Skeletal muscle tissue (tissue), 4 donors: Measurements from ENCODE around the gene STMP1. TPM values are rescaled to one million over a fixed set of nuclear protein-coding genes. Genes with fewer than 3 reads are reported as not detected.

Experiments
- H3K27ac ChIP-seq: one replicate; pipeline ENCODE4 v1.7.0; 2013; ENCODE audit warnings: mild to moderate bottlenecking, low read depth, low read length, inconsistent platforms
- H3K27me3 ChIP-seq, 3 donors: one replicate each; pipeline ENCODE4 v1.7.0; 2013; ENCODE audit warnings: low read length in 3 of 3; ENCODE audit not compliant: control insufficient read depth in 3 of 3, insufficient read depth in 3 of 3
- H3K36me3 ChIP-seq, 3 donors: one replicate each; pipeline ENCODE4 v1.7.0; 2013; ENCODE audit warnings: low read length in 3 of 3; ENCODE audit not compliant: control insufficient read depth in 3 of 3, insufficient read depth in 3 of 3
- H3K4me1 ChIP-seq, 3 donors: one replicate each; pipeline ENCODE4 v1.7.0; 2013; ENCODE audit warnings: low read length in 3 of 3, mild to moderate bottlenecking in 3 of 3; ENCODE audit not compliant: control insufficient read depth in 3 of 3, insufficient read depth in 3 of 3
- H3K4me3 ChIP-seq, 3 donors: one replicate each; pipeline ENCODE4 v1.7.0; 2013; ENCODE audit warnings: low read length in 3 of 3
- H3K9ac ChIP-seq, 3 donors: one replicate each; pipeline ENCODE4 v1.7.0; 2013; ENCODE audit warnings: low read length in 3 of 3, mild to moderate bottlenecking in 3 of 3, moderate library complexity in 2 of 3, low read depth in 1 of 3
- H3K9me3 ChIP-seq, 3 donors: one replicate each; pipeline ENCODE4 v1.7.0; 2013; ENCODE audit warnings: low read length in 3 of 3; ENCODE audit not compliant: control insufficient read depth in 3 of 3
- total RNA-seq: library from RNA; depleted of rRNA; stranded (reverse); fragments of >200 nt; gene quantifications from one replicate; pipeline ENCODE4 v1.2.3, GENCODE V29; 2014
- donor health status: Osteomylitis.

STMP1 gene
- total RNA-seq, 1 donor from 2014 or later = 15.7 TPM

DNA sequence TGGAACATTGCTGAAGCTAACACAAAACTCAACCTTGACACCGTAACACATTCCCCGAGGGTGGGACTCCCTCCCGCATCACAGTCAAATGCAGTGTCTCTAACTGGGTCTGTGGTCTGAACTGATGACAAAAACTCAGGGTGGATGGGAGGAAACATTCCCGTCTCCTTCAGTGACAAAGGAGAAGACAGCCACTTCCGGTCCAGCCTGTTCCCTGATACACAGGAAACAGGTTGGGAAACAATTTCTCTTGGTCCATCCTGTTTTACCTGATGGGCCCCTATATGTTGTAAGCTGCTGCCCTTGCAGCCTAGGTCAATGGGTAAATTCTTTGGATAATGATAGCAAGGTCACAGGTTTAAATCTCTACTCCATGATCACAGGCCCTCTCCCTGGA is 45.3 kb downstream of the STMP1 start:
- peaks cover 0 to 15% (median 11%) of the 10 kb centered on the region in 3 donors for H3K4me1 ChIP-seq
- no peak overlapping the region for H3K4me3 ChIP-seq
- H3K9me3 ChIP-seq = no peaks in the 10 kb centered on the region
- no peaks in the 10 kb centered on the region for H3K36me3 ChIP-seq
- no peak overlapping the region for H3K9ac ChIP-seq
- no peaks in the 10 kb centered on the region for H3K27me3 ChIP-seq
- H3K27ac ChIP-seq = no peak overlapping the region

DNA sequence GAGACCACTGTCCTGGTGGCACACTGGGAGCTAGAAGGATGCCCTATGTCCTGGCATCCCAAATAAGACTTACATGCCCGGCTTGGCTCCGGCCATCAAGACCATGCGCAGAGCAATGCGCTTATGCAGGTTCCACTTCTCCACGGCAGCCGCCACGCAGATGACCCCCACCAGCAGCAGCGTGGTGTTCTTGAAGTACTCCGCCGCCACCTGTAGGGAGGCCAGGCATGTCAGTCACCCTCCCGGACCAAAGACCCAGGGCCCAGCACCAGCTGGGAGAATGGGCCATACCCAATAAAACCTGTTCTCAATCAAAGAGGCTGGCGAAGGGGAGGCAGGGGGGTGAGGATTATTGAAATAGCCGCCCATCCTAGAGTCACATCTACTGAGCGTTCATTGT is 45.7 kb downstream of the STMP1 start:
- no peaks in the 10 kb centered on the region for H3K36me3 ChIP-seq

DNA sequence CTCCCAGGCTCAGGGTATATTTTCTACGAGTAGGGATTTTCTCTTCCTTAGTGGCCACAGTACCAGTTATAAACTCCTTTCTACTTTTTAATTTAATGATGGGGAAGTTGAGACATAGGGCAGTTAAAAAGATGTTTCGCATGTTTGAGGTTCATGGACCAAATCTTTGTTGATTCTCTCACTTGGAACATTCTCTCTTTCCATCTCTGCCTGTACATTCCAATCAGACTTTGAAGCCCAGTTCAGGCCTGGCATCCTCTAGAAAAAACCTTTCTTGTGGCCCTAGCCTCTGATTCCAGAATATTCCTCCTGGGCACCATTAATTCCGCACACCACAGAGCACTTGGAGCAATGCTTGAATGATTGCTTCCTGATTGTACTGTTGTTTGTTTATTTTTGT is 47.2 kb downstream of the STMP1 start:
- no peak overlapping the region for H3K9ac ChIP-seq

More for the DNA sequence above, 45.7 kb downstream of the STMP1 start:
- no peaks in the 10 kb centered on the region for H3K9me3 ChIP-seq
- no peak overlapping the region for H3K4me3 ChIP-seq
- peaks cover 0 to 15% (median 11%) of the 10 kb centered on the region in 3 donors for H3K4me1 ChIP-seq
- no peak overlapping the region for H3K27ac ChIP-seq
- H3K9ac ChIP-seq = no peak overlapping the region
- H3K27me3 ChIP-seq = no peaks in the 10 kb centered on the region

DNA sequence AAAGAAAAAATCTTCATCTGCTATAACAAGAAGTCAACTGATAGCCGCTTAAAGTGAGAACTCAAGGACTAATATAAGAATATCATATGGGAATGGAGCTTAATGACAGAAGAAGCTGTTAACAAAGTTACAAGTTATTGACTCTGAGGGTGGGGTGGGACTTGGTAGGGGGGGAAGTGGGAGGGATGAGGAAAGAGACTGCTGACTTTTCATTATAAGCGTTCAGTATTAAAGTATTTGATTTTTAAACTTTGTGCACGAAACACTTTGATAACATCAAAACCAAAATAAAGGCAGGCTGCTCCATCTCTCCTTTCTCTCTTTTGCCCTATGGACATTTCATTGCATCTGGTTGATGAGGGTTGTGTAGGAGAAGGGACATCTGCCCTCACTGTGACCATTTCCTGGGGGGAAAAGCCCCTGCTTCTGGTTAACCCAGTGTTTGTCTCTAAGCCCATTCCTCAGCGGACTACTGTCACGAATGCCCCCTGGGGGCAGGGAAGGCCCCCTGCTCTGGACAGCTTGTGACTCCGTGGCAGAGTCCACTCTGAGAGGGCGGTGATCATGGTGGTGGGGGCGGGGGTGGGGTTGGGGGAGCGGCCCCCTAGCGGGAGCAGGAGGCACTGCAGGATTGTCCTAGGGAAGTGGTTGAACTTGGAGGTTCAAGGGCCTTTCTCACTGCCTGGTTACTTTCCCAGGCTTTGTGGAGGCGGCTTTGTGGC is 48.3 kb downstream of the STMP1 start:
- no peak overlapping the region for H3K27ac ChIP-seq
- H3K4me1 ChIP-seq = peaks cover 0 to 15% (median 11%) of the 10 kb centered on the region in 3 donors
- H3K27me3 ChIP-seq = peaks cover 0 to 5% (median 2%) of the 10 kb centered on the region in 3 donors
- no peak overlapping the region for H3K9ac ChIP-seq
- no peaks in the 10 kb centered on the region for H3K9me3 ChIP-seq
- H3K36me3 ChIP-seq = no peaks in the 10 kb centered on the region
- no peak overlapping the region for H3K4me3 ChIP-seq

More for the DNA sequence above, 47.2 kb downstream of the STMP1 start:
- H3K27ac ChIP-seq = no peak overlapping the region
- peaks cover 0 to 2% (median 0%) of the 10 kb centered on the region in 3 donors for H3K27me3 ChIP-seq
- no peak overlapping the region for H3K4me3 ChIP-seq
- no peaks in the 10 kb centered on the region for H3K36me3 ChIP-seq
- no peaks in the 10 kb centered on the region for H3K9me3 ChIP-seq
- H3K4me1 ChIP-seq = peaks cover 0 to 15% (median 11%) of the 10 kb centered on the region in 3 donors

DNA sequence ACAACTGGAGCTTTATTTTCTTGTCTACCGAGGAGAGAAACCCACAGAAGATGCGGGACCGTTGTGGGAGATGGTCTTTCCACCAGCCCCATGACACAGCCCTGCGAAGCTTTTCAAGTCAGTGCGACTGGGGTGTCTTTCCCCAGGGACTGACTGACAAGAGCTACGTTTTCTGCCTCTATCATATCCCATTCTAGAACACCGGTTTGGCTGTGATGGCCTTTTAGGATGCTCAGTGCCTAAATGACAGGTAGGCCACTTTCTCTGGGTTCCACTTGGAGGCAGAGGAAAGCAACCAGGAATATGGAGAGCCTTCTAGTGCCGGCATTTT is 48.8 kb downstream of the STMP1 start:
- no peak overlapping the region for H3K9ac ChIP-seq
- no peak overlapping the region for H3K27ac ChIP-seq
- H3K27me3 ChIP-seq = peaks cover 0 to 5% (median 2%) of the 10 kb centered on the region in 3 donors
- no peak overlapping the region for H3K4me3 ChIP-seq
- H3K4me1 ChIP-seq = peaks cover 0 to 13% (median 9%) of the 10 kb centered on the region in 3 donors
- no peaks in the 10 kb centered on the region for H3K9me3 ChIP-seq
- no peaks in the 10 kb centered on the region for H3K36me3 ChIP-seq

DNA sequence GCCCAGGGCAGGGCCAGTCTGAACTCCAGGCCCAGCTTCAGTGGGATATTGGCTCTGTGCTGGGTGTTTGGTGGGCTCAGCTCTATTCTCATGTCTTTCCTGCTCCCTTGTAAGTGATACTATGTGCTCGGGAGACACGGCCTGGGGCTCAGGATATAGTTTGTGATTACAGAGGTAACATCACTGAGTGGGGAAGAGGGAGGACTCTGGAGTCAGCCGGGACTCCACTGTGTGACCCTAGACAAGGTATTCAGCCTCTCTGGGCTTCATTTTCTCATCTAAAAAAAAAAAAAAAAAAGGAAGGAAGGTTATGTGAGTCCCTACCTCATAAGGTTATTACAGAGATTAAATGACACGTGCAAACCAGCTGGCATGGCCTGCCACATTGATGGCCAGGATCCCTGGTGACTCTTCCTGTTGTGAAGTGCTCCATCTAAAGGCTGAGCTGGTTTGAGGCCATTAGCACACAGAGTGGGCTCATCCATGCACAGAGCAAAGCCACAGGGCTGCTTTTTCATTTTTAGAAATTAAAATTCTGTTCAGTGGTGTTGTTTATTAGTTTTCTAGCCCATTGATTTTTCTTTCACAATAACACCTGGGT is 50.0 kb downstream of the STMP1 start:
- no peaks in the 10 kb centered on the region for H3K9me3 ChIP-seq
- peaks cover 0 to 2% (median 0%) of the 10 kb centered on the region in 3 donors for H3K4me1 ChIP-seq
- H3K27me3 ChIP-seq = peaks cover 0 to 5% (median 2%) of the 10 kb centered on the region in 3 donors
- H3K9ac ChIP-seq = no peak overlapping the region
- no peak overlapping the region for H3K4me3 ChIP-seq
- no peaks in the 10 kb centered on the region for H3K36me3 ChIP-seq
- no peak overlapping the region for H3K27ac ChIP-seq

DNA sequence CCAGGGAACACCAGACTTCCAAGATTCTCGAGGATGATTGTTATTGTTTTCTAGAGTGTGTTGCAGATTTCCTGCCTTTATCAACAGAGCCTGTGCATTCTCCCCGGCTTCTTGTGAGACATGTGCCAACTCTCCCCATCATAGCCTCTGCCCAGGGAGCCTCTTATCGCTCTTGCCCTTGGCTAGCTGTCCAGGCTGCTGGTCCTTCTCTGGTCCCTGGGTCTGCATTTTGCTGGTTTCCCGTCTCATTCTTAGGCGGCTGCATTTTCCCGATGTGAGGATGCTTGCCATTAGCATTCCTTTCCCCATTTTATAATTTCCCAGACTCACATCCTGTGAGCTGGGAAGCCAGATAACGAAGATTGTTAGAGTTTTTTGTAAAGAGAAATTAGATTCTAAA is 50.5 kb downstream of the STMP1 start:
- Histone ChIP-seq H3K36me3 (no peaks in the 10 kb centered on the region), H3K4me1 (peaks cover 0 to 2% (median 0%) of the 10 kb centered on the region in 3 donors), H3K27ac (no peak overlapping the region), H3K9ac (no peak overlapping the region), H3K9me3 (no peaks in the 10 kb centered on the region), H3K27me3 (peaks cover 0 to 5% (median 2%) of the 10 kb centered on the region in 3 donors), H3K4me3 (no peak overlapping the region)

DNA sequence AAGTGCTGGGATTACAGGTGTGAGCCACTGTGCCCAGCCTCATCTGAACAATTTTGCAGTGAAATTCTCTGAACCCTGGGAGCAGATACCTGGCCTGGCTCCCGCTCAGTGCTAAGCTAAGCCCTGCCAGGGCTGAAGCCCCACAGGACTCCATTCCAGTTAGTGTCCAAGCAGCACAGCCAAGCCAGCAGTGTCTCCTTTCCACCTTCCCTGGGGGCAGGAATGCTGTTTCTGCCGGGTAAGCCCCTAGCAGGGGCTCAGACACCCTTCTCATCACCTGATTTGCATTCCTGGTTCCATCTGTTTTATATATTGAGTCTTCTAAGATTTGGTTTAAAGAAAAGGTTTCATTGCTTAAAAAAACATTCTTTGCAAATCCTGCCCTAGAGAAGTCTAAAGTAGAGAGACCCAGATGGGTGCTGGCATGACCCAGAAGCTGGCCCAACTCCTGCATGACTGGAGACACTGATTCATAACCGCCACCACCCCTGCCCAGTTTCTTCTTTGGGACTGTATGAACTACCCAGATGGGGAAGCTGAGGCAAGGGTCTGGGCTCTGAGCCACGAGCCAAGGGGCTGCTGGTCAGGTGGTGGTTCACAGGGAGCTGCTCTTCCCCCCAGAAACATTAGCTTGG is 51.6 kb downstream of the STMP1 start:
- Histone ChIP-seq H3K9ac (no peak overlapping the region), H3K4me3 (no peak overlapping the region)

DNA sequence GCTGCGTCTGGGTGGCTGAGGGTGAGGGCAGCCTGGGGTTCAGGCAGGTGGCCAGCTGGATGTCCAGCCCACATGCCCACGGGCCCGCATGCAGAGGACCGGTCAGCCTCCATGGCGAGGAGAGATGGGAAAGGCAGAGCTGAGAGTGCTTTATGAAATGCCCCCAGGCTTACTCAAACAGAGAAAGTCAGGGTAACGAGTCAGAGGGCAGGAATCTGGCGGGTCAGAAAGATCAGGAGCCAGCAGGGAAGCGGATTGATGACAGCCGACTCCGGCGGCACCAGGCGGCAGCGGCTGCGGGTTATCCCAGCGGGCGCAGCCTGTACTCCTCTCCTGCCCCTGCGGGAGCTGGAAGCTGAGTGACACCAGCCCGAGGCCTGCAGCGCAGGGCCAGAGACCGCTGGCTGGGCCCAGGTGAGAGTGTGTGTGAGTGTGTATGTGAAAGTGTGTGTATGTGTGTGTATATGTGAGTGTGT is 52.3 kb downstream of the STMP1 start:
- H3K9me3 ChIP-seq = no peaks in the 10 kb centered on the region
- H3K36me3 ChIP-seq = no peaks in the 10 kb centered on the region
- H3K4me1 ChIP-seq = peaks cover 0 to 2% (median 0%) of the 10 kb centered on the region in 3 donors
- no peak overlapping the region for H3K4me3 ChIP-seq
- no peak overlapping the region for H3K9ac ChIP-seq
- peaks cover 0 to 5% (median 2%) of the 10 kb centered on the region in 3 donors for H3K27me3 ChIP-seq
- H3K27ac ChIP-seq = no peak overlapping the region

More for the DNA sequence above, 51.6 kb downstream of the STMP1 start:
- no peaks in the 10 kb centered on the region for H3K9me3 ChIP-seq
- no peak overlapping the region for H3K27ac ChIP-seq
- H3K27me3 ChIP-seq = peaks cover 0 to 5% (median 2%) of the 10 kb centered on the region in 3 donors
- H3K4me1 ChIP-seq = peaks cover 0 to 2% (median 0%) of the 10 kb centered on the region in 3 donors
- H3K36me3 ChIP-seq = no peaks in the 10 kb centered on the region

DNA sequence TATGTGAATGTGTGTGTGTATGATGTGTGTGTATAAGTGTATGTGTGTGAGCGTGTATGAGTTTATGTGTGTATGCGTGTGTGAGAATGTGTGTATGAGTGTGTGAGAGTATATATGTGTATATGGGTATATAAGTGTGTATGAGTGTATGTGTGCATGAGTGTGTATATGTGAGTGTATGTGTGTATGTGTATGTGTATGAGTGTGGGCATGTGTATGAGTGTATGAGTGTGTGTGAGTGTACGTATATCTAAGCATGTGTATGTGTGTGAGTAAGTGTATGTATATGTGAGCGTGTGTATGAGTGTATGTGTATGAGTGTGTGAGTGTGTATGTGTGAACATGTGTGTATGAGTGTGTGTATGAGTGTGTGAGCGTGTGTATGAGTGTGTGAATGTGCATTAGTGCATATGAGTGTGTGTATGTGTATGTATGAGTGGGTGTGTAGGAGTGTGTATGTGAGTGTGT is 52.8 kb downstream of the STMP1 start:
- H3K9ac ChIP-seq = no peak overlapping the region
- H3K4me3 ChIP-seq = no peak overlapping the region
- no peak overlapping the region for H3K27ac ChIP-seq
- H3K27me3 ChIP-seq = peaks cover 0 to 5% (median 2%) of the 10 kb centered on the region in 3 donors
- peaks cover 0 to 2% (median 0%) of the 10 kb centered on the region in 3 donors for H3K4me1 ChIP-seq
- H3K36me3 ChIP-seq = no peaks in the 10 kb centered on the region
- H3K9me3 ChIP-seq = no peaks in the 10 kb centered on the region
